HL-60/S4 treated with phorbol 12-myristate 13-acetate at 8.2 ng/mL for 4 days and 3 days (cell line): Measurements from ENCODE around the gene SLC26A9.
"Not testable (repeated sequence)": the region's sequence is repeated elsewhere in the genome, so short reads cannot be mapped to it uniquely, and the experiment has no call there.

Source experiments
- in situ Hi-C: fragments of 300-500 bp; cut with MboI; formaldehyde crosslinking; loops from 2 replicates; pipeline ENCODE4 v1.15.0; 2022; ENCODE audit warnings: low sequenced_read_pairs

The SLC26A9 gene

GRCh38 chr1:205914155-205914507, 29.1 kb downstream of the SLC26A9 start:
- in situ Hi-C loops: no loop called here

GRCh38 chr1:205913451-205914154, 29.7 kb downstream of the SLC26A9 start:
- in situ Hi-C loops: no loop called here

- in situ Hi-C loops: no loop called here
Measured at GRCh38 chr1:205907794-205908193, 35.5 kb downstream of the SLC26A9 start.

- in situ Hi-C loops: not testable (repeated sequence)
Measured at GRCh38 chr1:205905095-205905494, 38.2 kb downstream of the SLC26A9 start.

- in situ Hi-C loops: no loop called here
Measured at GRCh38 chr1:205896351-205896750, 46.9 kb downstream of the SLC26A9 start.

GRCh38 chr1:205894119-205894518, 49.1 kb downstream of the SLC26A9 start:
- in situ Hi-C loops: not testable (repeated sequence)

GRCh38 chr1:205892175-205892574, 51.1 kb downstream of the SLC26A9 start:
- in situ Hi-C loops: not testable (repeated sequence)

GRCh38 chr1:205891481-205891880, 51.8 kb downstream of the SLC26A9 start:
- in situ Hi-C loops: not testable (repeated sequence)

- in situ Hi-C loops: not testable (repeated sequence)
Measured at GRCh38 chr1:205890631-205891030, 52.6 kb downstream of the SLC26A9 start.

- in situ Hi-C loops: not testable (repeated sequence)
Measured at GRCh38 chr1:205889706-205890105, 53.5 kb downstream of the SLC26A9 start.

GRCh38 chr1:205889006-205889405, 54.2 kb downstream of the SLC26A9 start:
- in situ Hi-C loops: not testable (repeated sequence)

GRCh38 chr1:205883792-205884191, 59.5 kb downstream of the SLC26A9 start:
- in situ Hi-C loops: no loop called here

- in situ Hi-C loops: no loop called here
Measured at GRCh38 chr1:205880923-205881322, 62.3 kb downstream of the SLC26A9 start.

- in situ Hi-C loops: no loop called here
Measured at GRCh38 chr1:205879974-205880373, 63.3 kb downstream of the SLC26A9 start.

- in situ Hi-C loops: no loop called here
Measured at GRCh38 chr1:205878026-205878425, 65.2 kb downstream of the SLC26A9 start.

- in situ Hi-C loops: not testable (repeated sequence)
Measured at GRCh38 chr1:205873148-205873547, 70.1 kb downstream of the SLC26A9 start.

- in situ Hi-C loops: no loop called here
Measured at GRCh38 chr1:205870236-205870635, 73.0 kb downstream of the SLC26A9 start.
